Smooth muscle cell (in vitro differentiated cells): Measurements from ENCODE around the gene FAM209B. TPM values are rescaled to one million over a fixed set of nuclear protein-coding genes. Genes with fewer than 3 reads are reported as not detected.
"Not testable (repeated sequence)": the region's sequence is repeated elsewhere in the genome, so short reads cannot be mapped to it uniquely, and the experiment has no call there.

Experiments
- DNase-seq: peaks from one replicate; lab custom pipeline; 2025; ENCODE audit not compliant: unreplicated experiment; lab: John Stamatoyannopoulos, UW
- H2AFZ ChIP-seq: fragments of 200-600 bp; sonication (generic); 2 replicates; pipeline ENCODE4 v1.6.0; 2016; ENCODE audit warnings: antibody characterized with exemption, low read depth, mild to moderate bottlenecking
- H3F3A ChIP-seq: fragments of 200-600 bp; sonication (generic); 2 replicates; pipeline ENCODE4 v1.6.0; 2017; ENCODE audit warnings: antibody characterized with exemption, low read depth
- H3K27ac ChIP-seq: fragments of 200-600 bp; sonication (generic); 2 replicates; pipeline ENCODE4 v1.5.1; 2016; ENCODE audit warnings: low read depth, mild to moderate bottlenecking
- H3K27me3 ChIP-seq: fragments of 200-600 bp; sonication (generic); 2 replicates; pipeline ENCODE4 v1.6.1; 2016; ENCODE audit warnings: low read depth, mild to moderate bottlenecking
- H3K36me3 ChIP-seq: fragments of 200-600 bp; sonication (generic); 2 replicates; pipeline ENCODE4 v1.5.1; 2016; ENCODE audit warnings: low read depth
- H3K4me1 ChIP-seq: fragments of 200-600 bp; sonication (generic); 2 replicates; pipeline ENCODE4 v1.5.1; 2016; ENCODE audit warnings: low read depth
- H3K4me2 ChIP-seq: fragments of 200-600 bp; sonication (generic); 2 replicates; pipeline ENCODE4 v1.6.0; 2016; ENCODE audit warnings: mild to moderate bottlenecking
- H3K4me3 ChIP-seq: fragments of 200-600 bp; sonication (generic); 2 replicates; pipeline ENCODE4 v1.5.1; 2016; ENCODE audit warnings: mild to moderate bottlenecking
- H3K79me2 ChIP-seq: fragments of 200-600 bp; sonication (generic); 2 replicates; pipeline ENCODE4 v1.6.0; 2016; ENCODE audit warnings: low read depth, mild to moderate bottlenecking
- H3K9ac ChIP-seq: fragments of 200-600 bp; sonication (generic); 2 replicates; pipeline ENCODE4 v1.6.0; 2016; ENCODE audit warnings: low read depth
- H3K9me3 ChIP-seq: fragments of 200-600 bp; sonication (generic); replicated peaks from 2 replicates; pipeline ENCODE4 v1.5.1; 2016; ENCODE audit warnings: low read depth
- H4K20me1 ChIP-seq: fragments of 200-600 bp; sonication (generic); 2 replicates; pipeline ENCODE4 v1.6.0; 2016; ENCODE audit warnings: low read depth
- WGBS: methylation state at CpG from one replicate; pipeline ENCODE4 v1.1.7; 2016; ENCODE audit warnings: low lambda C conversion rate; 5-methylcytosine and 5-hydroxymethylcytosine counted together
- polyA plus RNA-seq: library from polyadenylated mRNA; unstranded; fragments of >200 nt; fragmentation: Nextera tagmentation; extraction: Ambion mirVana; gene quantifications from 2 replicates; pipeline ENCODE4 v1.2.1, GENCODE V29; 2016
- total RNA-seq: library from RNA; depleted of rRNA; stranded (reverse); fragments of >200 nt; gene quantifications from 2 replicates; pipeline ENCODE4 v1.2.3, GENCODE V29; 2014
- TF ChIP-seq, protein P1 (sequence below): fragments of 200-600 bp; sonication (generic); IDR thresholded peaks from 2 replicates; pipeline ENCODE4 v1.5.1; 2017; ENCODE audit warnings: borderline replicate concordance, mild to moderate bottlenecking, antibody characterized with exemption; ENCODE audit not compliant: insufficient read depth, poor library complexity, severe bottlenecking

FAM209B gene
- total and polyA plus RNA-seq, 2 experiments from 2014 or later: 1.4 to 2.6 TPM

DNA sequence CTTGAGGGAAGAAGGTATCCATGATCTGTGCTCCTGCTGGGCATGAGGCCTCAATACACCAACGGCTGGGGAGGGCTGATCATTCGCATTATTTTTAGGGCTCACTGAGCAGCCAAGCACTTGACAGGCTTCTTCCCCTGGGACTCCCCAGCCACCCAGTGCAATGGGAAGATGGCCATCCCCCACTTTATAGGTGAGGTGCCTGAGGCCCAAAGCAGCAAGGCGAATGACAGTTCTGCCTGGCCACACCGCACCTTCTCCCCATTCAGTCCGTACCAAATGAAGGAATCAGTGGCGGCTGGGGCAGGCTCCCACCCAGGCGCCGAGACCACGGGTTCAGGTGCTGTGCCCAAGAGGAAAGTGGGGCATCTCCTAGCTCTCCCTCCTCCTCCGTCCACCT, 12.9 kb upstream of the FAM209B start:
- TF ChIP-seq, protein P1, sequence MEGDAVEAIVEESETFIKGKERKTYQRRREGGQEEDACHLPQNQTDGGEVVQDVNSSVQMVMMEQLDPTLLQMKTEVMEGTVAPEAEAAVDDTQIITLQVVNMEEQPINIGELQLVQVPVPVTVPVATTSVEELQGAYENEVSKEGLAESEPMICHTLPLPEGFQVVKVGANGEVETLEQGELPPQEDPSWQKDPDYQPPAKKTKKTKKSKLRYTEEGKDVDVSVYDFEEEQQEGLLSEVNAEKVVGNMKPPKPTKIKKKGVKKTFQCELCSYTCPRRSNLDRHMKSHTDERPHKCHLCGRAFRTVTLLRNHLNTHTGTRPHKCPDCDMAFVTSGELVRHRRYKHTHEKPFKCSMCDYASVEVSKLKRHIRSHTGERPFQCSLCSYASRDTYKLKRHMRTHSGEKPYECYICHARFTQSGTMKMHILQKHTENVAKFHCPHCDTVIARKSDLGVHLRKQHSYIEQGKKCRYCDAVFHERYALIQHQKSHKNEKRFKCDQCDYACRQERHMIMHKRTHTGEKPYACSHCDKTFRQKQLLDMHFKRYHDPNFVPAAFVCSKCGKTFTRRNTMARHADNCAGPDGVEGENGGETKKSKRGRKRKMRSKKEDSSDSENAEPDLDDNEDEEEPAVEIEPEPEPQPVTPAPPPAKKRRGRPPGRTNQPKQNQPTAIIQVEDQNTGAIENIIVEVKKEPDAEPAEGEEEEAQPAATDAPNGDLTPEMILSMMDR: no peak
- Histone ChIP-seq H3F3A (no peaks in the 10 kb centered on the region), H3K9ac (no peak overlapping the region), H3K4me2 (no peak overlapping the region), H2AFZ (no peak overlapping the region), H3K27me3 (no peaks in the 10 kb centered on the region), H3K9me3 (peaks cover 10% of the 10 kb centered on the region), H3K79me2 (no peaks in the 10 kb centered on the region), H3K4me1 (no peaks in the 10 kb centered on the region), H3K4me3 (no peak overlapping the region), H4K20me1 (no peaks in the 10 kb centered on the region), H3K27ac (no peak overlapping the region), H3K36me3 (peaks cover 10% of the 10 kb centered on the region)
- WGBS: 99% methylated on average over 10 of the region's 10 CpGs
- DNase-seq: no peak

DNA sequence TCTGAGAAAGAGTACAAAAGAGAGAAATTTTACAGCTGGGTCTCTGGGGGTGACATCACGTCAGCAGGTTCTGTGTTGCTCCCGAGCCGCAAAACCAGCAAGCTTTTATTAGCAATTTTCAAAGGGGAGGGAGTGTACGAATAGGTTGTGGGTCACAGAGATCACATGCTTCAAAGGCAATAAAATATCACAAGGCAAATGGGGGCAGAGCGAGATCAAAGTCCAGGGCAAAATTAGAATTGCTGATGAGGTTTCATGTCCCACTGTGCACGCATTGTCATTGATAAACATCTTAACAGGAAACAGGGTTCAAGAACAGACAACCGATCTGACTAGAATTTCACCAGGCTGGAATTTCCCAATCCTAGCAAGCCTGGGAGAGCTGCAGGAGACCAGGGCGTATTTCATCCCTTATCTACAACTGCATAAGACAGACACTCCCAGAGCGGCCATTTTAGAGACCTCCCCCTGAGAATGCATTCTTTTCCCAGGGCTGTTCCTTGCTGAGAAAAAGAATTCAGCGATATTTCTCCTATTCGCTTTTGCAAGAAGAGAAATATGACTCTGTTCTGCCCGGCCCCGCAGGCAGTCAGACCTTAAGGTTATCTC, 12.2 kb upstream of the FAM209B start:
- H3K4me2 ChIP-seq, H3K27me3 ChIP-seq, H3F3A ChIP-seq, H3K9me3 ChIP-seq, H4K20me1 ChIP-seq, H3K27ac ChIP-seq, H3K9ac ChIP-seq, H3K4me3 ChIP-seq, H3K36me3 ChIP-seq, H3K4me1 ChIP-seq, DNase-seq, H2AFZ ChIP-seq, H3K79me2 ChIP-seq: not testable (repeated sequence)
- WGBS: 95% methylated on average over 13 of the region's 13 CpGs

- Histone ChIP-seq H3K79me2 (no peaks in the 10 kb centered on the region), H2AFZ (no peak overlapping the region), H3K9me3 (peaks cover 10% of the 10 kb centered on the region), H3K27me3 (no peaks in the 10 kb centered on the region), H3K9ac (no peak overlapping the region), H3K36me3 (peaks cover 10% of the 10 kb centered on the region), H3K4me3 (no peak overlapping the region), H3K27ac (no peak overlapping the region), H3F3A (no peaks in the 10 kb centered on the region), H4K20me1 (no peaks in the 10 kb centered on the region), H3K4me1 (no peaks in the 10 kb centered on the region), H3K4me2 (no peak overlapping the region)
- DNase-seq: no peak
- TF ChIP-seq, protein P1: no peak
- 96% methylated on average over 6 of the region's 6 CpGs for WGBS
These were observed 10.7 kb upstream of the FAM209B start for GRCh38 chr20:56522311-56522710.

- not testable (repeated sequence) for H3K4me3 ChIP-seq, H4K20me1 ChIP-seq, H3K4me2 ChIP-seq, H3K79me2 ChIP-seq, H3F3A ChIP-seq, H3K36me3 ChIP-seq, DNase-seq, H3K27me3 ChIP-seq, H2AFZ ChIP-seq, H3K4me1 ChIP-seq, H3K9me3 ChIP-seq, H3K27ac ChIP-seq, H3K9ac ChIP-seq
- 91% methylated on average over 7 of the region's 7 CpGs for WGBS
These were observed 8.6 kb upstream of the FAM209B start, which contains the start of gene FAM209A for GRCh38 chr20:56524444-56524843. TSS of gene FAM209A (plus strand) at chr20:56524744. CDS start at chr20:56524809, 65 bp downstream.

DNA sequence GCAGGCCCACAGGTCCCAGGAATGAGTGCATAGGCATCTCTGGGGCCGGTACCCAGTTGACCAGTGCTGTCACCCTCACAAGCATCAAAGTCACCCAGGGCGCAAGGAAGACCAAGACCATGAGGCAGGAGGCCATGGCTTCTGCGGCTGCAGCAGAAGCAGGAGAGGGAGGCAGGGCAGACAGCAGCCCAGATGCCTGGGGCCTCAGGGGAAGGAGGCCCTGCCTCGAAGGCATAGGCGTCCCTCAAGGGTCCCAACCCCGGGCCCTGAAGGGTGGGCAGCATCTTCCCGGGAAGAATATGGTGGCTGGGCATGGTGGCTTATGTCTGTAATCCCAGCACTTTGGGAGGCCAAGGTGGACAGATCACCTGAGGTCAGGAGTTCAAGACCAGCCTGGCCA, 5.5 kb upstream of the FAM209B start:
- TF ChIP-seq, protein P1: no peak
- DNase-seq: no peak
- no peak overlapping the region for H3K4me2 ChIP-seq
- no peak overlapping the region for H3K27ac ChIP-seq
- no peaks in the 10 kb centered on the region for H3K27me3 ChIP-seq
- H3F3A ChIP-seq: no peaks in the 10 kb centered on the region
- H4K20me1 ChIP-seq: no peaks in the 10 kb centered on the region
- 98% methylated on average over 7 of the region's 7 CpGs for WGBS
- H3K4me3 ChIP-seq: no peak overlapping the region
- H2AFZ ChIP-seq: no peak overlapping the region
- no peaks in the 10 kb centered on the region for H3K4me1 ChIP-seq
- H3K9ac ChIP-seq: no peak overlapping the region
- no peaks in the 10 kb centered on the region for H3K9me3 ChIP-seq
- H3K36me3 ChIP-seq: no peaks in the 10 kb centered on the region
- no peaks in the 10 kb centered on the region for H3K79me2 ChIP-seq
